Measurements from ENCODE around the gene BTBD6.

BTBD6 gene

GRCh38 chr14:105204206-105204930 lies 44.0 kb upstream of the BTBD6 start:
- Histone ChIP-seq H3K9ac (ENCODE audit: low read depth, low read length) (no peak overlapping the region), H3K27ac (ENCODE audit: low read length) (no peak overlapping the region), H3K79me2 (ENCODE audit: insufficient read depth, low read length) (no peaks in the 10 kb centered on the region), H3K27me3 (ENCODE audit: insufficient read depth, low read length, poor library complexity) (no peaks in the 10 kb centered on the region), H3K4me1 (ENCODE audit: insufficient read depth, low read length) (no peaks in the 10 kb centered on the region), H4K20me1 (ENCODE audit: insufficient read depth, low read length) (peaks cover 28% of the 10 kb centered on the region), H3K36me3 (ENCODE audit: insufficient read depth, low read length) (0 out of 2 replicates have a peak, but pooled peaks cover under 1% of the 10 kb centered on the region), H2AFZ (ENCODE audit: low read depth, low read length) (no peak overlapping the region), H3K9me3 (ENCODE audit: insufficient read depth, low read length, severe bottlenecking) (no peaks in the 10 kb centered on the region), H3K4me3 (ENCODE audit: low read depth in 1 of 2, low read length in 2 of 2) (no peak overlapping the region), H3K4me2 (ENCODE audit: insufficient read depth, low read length) (no peak overlapping the region)
- no peak for TF ChIP-seq CTCF (IDR thresholded peaks at IDR 0.05; ENCODE audit: borderline replicate concordance, extremely low read depth, low read length, poor library complexity, severe bottlenecking)
- no peak for TF ChIP-seq EZH2 (IDR thresholded peaks at IDR 0.05; ENCODE audit: borderline replicate concordance, low read depth, low read length, severe bottlenecking)
- ATAC-seq (ENCODE audit: insufficient read depth, low read depth): no peak
- no peak for DNase-seq

DNA sequence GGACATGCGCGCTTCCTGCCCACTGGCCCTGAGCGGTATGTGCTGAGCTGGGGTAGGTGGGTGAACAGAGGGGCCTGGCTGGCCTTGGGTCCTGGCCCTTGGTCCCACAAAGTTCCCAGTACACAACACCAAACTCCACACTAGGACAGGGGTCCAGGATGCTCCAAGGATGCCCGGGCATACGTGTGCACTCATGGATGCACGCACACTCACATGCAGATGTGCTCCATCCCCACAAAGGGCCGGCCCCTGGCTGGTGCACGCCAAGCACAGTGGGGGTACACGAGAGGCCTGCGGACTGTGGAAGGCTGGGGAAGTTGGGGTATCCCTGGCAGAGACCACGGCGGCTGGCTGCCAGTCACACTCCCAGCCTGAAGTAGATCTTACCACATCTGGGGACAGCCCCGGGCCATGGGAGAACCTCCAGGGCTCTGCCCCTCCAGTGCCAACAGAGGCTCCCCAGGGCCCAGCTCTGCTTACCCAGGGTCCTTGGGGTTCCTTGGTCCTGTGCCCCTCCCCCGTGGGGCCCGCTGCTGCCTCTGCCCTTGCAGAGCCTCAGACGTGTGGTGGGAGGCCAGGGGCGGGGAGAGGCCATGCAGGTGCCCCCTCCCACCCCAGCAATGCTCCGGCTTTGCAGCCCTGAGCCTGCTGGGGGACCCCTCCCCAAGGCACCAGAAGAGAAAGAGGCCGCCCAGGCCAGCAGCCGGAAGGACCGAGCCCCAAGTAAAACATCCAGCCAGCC lies 43.2 kb upstream of the BTBD6 start:
- H3K79me2 ChIP-seq (ENCODE audit: insufficient read depth, low read length): no peaks in the 10 kb centered on the region
- TF ChIP-seq EZH2 (IDR thresholded peaks at IDR 0.05; ENCODE audit: borderline replicate concordance, low read depth, low read length, severe bottlenecking) (no peak), CTCF (IDR thresholded peaks at IDR 0.05; ENCODE audit: borderline replicate concordance, extremely low read depth, low read length, poor library complexity, severe bottlenecking) (no peak)
- H3K27me3 ChIP-seq (ENCODE audit: insufficient read depth, low read length, poor library complexity): no peaks in the 10 kb centered on the region
- no peak for DNase-seq
- peak; percentile 9; the same call in 2 of the 3 replicates for ATAC-seq (ENCODE audit: insufficient read depth, low read depth)
- peaks cover 28% of the 10 kb centered on the region for H4K20me1 ChIP-seq (ENCODE audit: insufficient read depth, low read length)
- no peaks in the 10 kb centered on the region for H3K9me3 ChIP-seq (ENCODE audit: insufficient read depth, low read length, severe bottlenecking)
- no peak overlapping the region for H3K9ac ChIP-seq (ENCODE audit: low read depth, low read length)
- no peak overlapping the region for H3K4me2 ChIP-seq (ENCODE audit: insufficient read depth, low read length)
- no peak overlapping the region for H3K4me3 ChIP-seq (ENCODE audit: low read depth in 1 of 2, low read length in 2 of 2)
- peaks cover 8% of the 10 kb centered on the region for H3K36me3 ChIP-seq (ENCODE audit: insufficient read depth, low read length)
- no peak overlapping the region for H2AFZ ChIP-seq (ENCODE audit: low read depth, low read length)
- no peak overlapping the region for H3K27ac ChIP-seq (ENCODE audit: low read length)
- H3K4me1 ChIP-seq (ENCODE audit: insufficient read depth, low read length): no peaks in the 10 kb centered on the region

GRCh38 chr14:105205673-105206208 lies 42.6 kb upstream of the BTBD6 start:
- Histone ChIP-seq H3K27ac (ENCODE audit: low read length) (no peak overlapping the region), H4K20me1 (ENCODE audit: insufficient read depth, low read length) (peaks cover 28% of the 10 kb centered on the region), H3K36me3 (ENCODE audit: insufficient read depth, low read length) (peaks cover 11% of the 10 kb centered on the region), H3K4me1 (ENCODE audit: insufficient read depth, low read length) (no peaks in the 10 kb centered on the region), H2AFZ (ENCODE audit: low read depth, low read length) (no peak overlapping the region), H3K4me3 (ENCODE audit: low read depth in 1 of 2, low read length in 2 of 2) (no peak overlapping the region), H3K9me3 (ENCODE audit: insufficient read depth, low read length, severe bottlenecking) (no peaks in the 10 kb centered on the region), H3K4me2 (ENCODE audit: insufficient read depth, low read length) (no peak overlapping the region), H3K79me2 (ENCODE audit: insufficient read depth, low read length) (no peaks in the 10 kb centered on the region), H3K9ac (ENCODE audit: low read depth, low read length) (no peak overlapping the region), H3K27me3 (ENCODE audit: insufficient read depth, low read length, poor library complexity) (no peaks in the 10 kb centered on the region)
- TF ChIP-seq CTCF (IDR thresholded peaks at IDR 0.05; ENCODE audit: borderline replicate concordance, extremely low read depth, low read length, poor library complexity, severe bottlenecking) (no peak), EZH2 (IDR thresholded peaks at IDR 0.05; ENCODE audit: borderline replicate concordance, low read depth, low read length, severe bottlenecking) (no peak)
- DNase-seq: no peak
- ATAC-seq (ENCODE audit: insufficient read depth, low read depth): peak; percentile 25
